C4-2B (cell line): ENCODE measurements around the gene LRP1B.

Experiments
- ZFX ChIP-seq: fragments of 450-650 bp; IDR thresholded peaks from 2 replicates; pipeline ENCODE4 v1.6.1; 2017
- TF ChIP-seq, protein P1 (sequence below): fragments of 450-650 bp; conservative IDR thresholded peaks from 2 replicates; pipeline ENCODE4 v1.5.1; 2017; ENCODE audit warnings: mild to moderate bottlenecking

DNA sequence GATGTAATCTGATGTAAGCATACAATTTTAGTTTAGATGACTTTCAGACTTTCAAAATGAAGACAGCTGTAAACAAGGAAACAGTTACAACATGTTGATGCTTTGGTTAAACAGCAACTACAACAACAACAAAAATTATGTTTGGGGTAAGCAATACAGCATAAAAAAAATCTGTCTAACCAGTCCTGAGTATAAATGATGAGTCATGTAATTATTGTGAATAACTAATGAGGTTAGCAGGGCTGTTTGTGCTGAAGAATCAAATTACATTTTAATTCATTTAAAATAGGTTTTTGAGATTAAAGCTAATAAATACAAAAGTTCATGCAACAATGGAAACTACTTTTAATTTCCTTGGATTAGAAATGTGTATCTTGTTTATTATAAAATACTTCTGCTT, 266.9 kb downstream of the LRP1B start:
- TF ChIP-seq, protein P1, sequence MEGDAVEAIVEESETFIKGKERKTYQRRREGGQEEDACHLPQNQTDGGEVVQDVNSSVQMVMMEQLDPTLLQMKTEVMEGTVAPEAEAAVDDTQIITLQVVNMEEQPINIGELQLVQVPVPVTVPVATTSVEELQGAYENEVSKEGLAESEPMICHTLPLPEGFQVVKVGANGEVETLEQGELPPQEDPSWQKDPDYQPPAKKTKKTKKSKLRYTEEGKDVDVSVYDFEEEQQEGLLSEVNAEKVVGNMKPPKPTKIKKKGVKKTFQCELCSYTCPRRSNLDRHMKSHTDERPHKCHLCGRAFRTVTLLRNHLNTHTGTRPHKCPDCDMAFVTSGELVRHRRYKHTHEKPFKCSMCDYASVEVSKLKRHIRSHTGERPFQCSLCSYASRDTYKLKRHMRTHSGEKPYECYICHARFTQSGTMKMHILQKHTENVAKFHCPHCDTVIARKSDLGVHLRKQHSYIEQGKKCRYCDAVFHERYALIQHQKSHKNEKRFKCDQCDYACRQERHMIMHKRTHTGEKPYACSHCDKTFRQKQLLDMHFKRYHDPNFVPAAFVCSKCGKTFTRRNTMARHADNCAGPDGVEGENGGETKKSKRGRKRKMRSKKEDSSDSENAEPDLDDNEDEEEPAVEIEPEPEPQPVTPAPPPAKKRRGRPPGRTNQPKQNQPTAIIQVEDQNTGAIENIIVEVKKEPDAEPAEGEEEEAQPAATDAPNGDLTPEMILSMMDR = no peak
- TF ChIP-seq ZFX = no peak
